Breast epithelium (tissue), 4 donors: Measurements from ENCODE around the gene SLC46A3. TPM values are rescaled to one million over a fixed set of nuclear protein-coding genes. Genes with fewer than 3 reads are reported as not detected.

Experiments
- DNase-seq, 2 donors: peaks; one replicate each; pipeline ENCODE4 v3.0.0-alpha.2; 2019; ENCODE audit warnings: low spot score in 2 of 2
- H3K27ac ChIP-seq, 2 donors: fragments of 200-600 bp; sonication (generic) in 1 of 2; one replicate each; pipeline ENCODE4 v1.5.1; 2016 to 2019; ENCODE audit warnings: mild to moderate bottlenecking in 1 of 2
- H3K27me3 ChIP-seq, 2 donors: fragments of 200-600 bp; sonication (generic) in 1 of 2; one replicate each; pipeline versions ENCODE4 v1.5.1 to v1.6.0; 2017 to 2019; ENCODE audit warnings: control low read depth in 1 of 2, mild to moderate bottlenecking in 1 of 2
- H3K36me3 ChIP-seq: fragments of 200-600 bp; one replicate; pipeline ENCODE4 v1.5.1; 2019
- H3K4me1 ChIP-seq, 2 donors: fragments of 200-600 bp; sonication (generic); one replicate each; pipeline ENCODE4 v1.5.1; 2016 to 2019; ENCODE audit warnings: control low read depth in 1 of 2
- H3K4me3 ChIP-seq, 3 donors: fragments of 200-600 bp; sonication (generic); 1 replicate in 2 of 3; 2 replicates in 1 of 3; pipeline ENCODE4 v1.5.1; 2016 to 2019; ENCODE audit warnings: mild to moderate bottlenecking in 3 of 3, moderate library complexity in 2 of 3
- H3K9me3 ChIP-seq, 2 donors: fragments of 200-600 bp; sonication (generic) in 1 of 2; one replicate each; pipeline ENCODE4 v1.5.1; 2016 to 2019; ENCODE audit warnings: control low read depth in 1 of 2
- CTCF ChIP-seq, 3 donors: fragments of 450-650 bp; IDR thresholded peaks; one replicate each; pipeline ENCODE4 v1.5.1; 2016 to 2017; ENCODE audit warnings: antibody characterized with exemption in 3 of 3, mild to moderate bottlenecking in 3 of 3, moderate library complexity in 3 of 3
- POLR2A ChIP-seq: fragments of 450-650 bp; IDR thresholded peaks from one replicate; pipeline ENCODE4 v1.6.1; 2016; ENCODE audit warnings: antibody characterized with exemption, mild to moderate bottlenecking, moderate library complexity
- POLR2AphosphoS5 ChIP-seq, 3 donors: sonication (generic); formaldehyde crosslinking; IDR thresholded peaks; one replicate each; pipeline ENCODE4 v1.6.1; 2017; ENCODE audit warnings: antibody characterized with exemption in 3 of 3
- intact Hi-C: fragments of 100-400 bp; cut with DNase I; formaldehyde crosslinking; loops from one replicate; pipeline ENCODE4 v1.15.1; 2023; ENCODE audit warnings: low total_unique reads
- total RNA-seq, 3 donors: library from RNA; depleted of rRNA; stranded (reverse); fragments of >200 nt; gene quantifications; one replicate each; pipeline ENCODE4 v1.1.0, GENCODE V29; 2016

The SLC46A3 gene
- total RNA-seq, 3 donors from 2014 or later = 17.1 to 29.7 (median 25.6) TPM

DNA sequence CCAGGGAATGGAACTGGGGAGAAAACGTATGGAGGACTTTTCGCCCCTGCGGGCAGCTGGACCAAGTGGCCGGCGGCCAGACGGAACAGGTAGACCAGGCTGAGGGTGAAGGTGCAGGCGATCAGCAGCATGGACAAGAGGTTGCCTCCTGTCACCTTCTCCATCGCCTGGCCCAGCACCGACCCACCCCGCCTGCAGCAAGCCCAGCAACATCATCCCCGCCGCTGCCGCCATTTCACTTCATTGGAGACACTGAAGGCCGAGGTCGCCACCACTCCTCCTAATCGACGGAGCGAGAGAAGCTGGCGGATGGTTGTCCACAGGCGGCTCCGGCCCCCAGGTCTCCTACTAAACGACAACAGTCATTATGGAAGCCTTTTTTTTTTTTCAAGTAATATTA is 5.0 kb upstream of the SLC46A3 start:
- no peak overlapping the region for H3K4me3 ChIP-seq
- DNase-seq = no peak
- no peaks in the 10 kb centered on the region for H3K36me3 ChIP-seq
- no peak for TF ChIP-seq POLR2A
- no peak for TF ChIP-seq CTCF (IDR thresholded peaks at IDR 0.05)
- no peak for TF ChIP-seq POLR2AphosphoS5 (IDR thresholded peaks at IDR 0.05)
- H3K9me3 ChIP-seq = no peaks in the 10 kb centered on the region
- no peak overlapping the region for H3K27ac ChIP-seq
- no peaks in the 10 kb centered on the region for H3K4me1 ChIP-seq
- no peaks in the 10 kb centered on the region for H3K27me3 ChIP-seq
- intact Hi-C loops = no loop called here

- Histone ChIP-seq H3K9me3 (no peaks in the 10 kb centered on the region), H3K27me3 (no peaks in the 10 kb centered on the region), H3K4me3 (peak overlapping the region; percentile 70 to 78 (median 73)), H3K36me3 (no peaks in the 10 kb centered on the region), H3K27ac (peak overlapping the region; percentile 91 to 92), H3K4me1 (no peaks in the 10 kb centered on the region)
- no peak for DNase-seq
- intact Hi-C loops = no loop called here
- TF ChIP-seq CTCF (IDR thresholded peaks at IDR 0.05) (no peak), POLR2AphosphoS5 (IDR thresholded peaks at IDR 0.05) (no peak), POLR2A (no peak)
Measured at GRCh38 chr13:28719227-28720055, 671 bp upstream of the SLC46A3 start.

DNA sequence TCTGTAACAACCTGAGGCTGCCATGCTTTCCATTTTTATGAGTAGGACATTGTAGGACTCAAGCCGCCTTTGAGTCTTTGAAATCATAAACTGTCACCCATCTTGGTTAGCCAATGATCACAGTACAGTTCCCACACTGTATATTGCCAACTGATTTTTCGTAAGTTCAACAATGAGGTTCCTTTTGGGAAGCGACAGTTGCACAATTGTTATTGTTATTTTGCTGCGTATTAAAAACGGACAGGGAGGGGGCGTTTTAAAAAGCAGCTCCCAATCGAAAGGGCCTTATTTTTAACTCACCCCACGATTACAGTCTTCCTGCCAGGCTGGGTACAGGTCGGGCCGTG is 601 bp downstream of the SLC46A3 start:
- no peaks in the 10 kb centered on the region for H3K4me1 ChIP-seq

GRCh38 chr13:28717170-28717569 is 1.6 kb downstream of the SLC46A3 start:
- DNase-seq = no peak
- H3K27me3 ChIP-seq = no peaks in the 10 kb centered on the region
- no peaks in the 10 kb centered on the region for H3K36me3 ChIP-seq
- peak overlapping the region in 1 of 2 donors; percentile 65 for H3K27ac ChIP-seq
- peak overlapping the region in 1 of 3 donors; percentile 70 for H3K4me3 ChIP-seq
- TF ChIP-seq CTCF (IDR thresholded peaks at IDR 0.05) (no peak), POLR2AphosphoS5 (IDR thresholded peaks at IDR 0.05) (no peak), POLR2A (no peak)
- no peaks in the 10 kb centered on the region for H3K9me3 ChIP-seq
- intact Hi-C loops = no loop called here
- H3K4me1 ChIP-seq = no peaks in the 10 kb centered on the region

More for the DNA sequence above, 601 bp downstream of the SLC46A3 start:
- Histone ChIP-seq H3K27me3 (no peaks in the 10 kb centered on the region), H3K4me3 (peak overlapping the region; percentile 70 to 78 (median 73)), H3K27ac (peak overlapping the region; percentile 91 to 92), H3K36me3 (no peaks in the 10 kb centered on the region), H3K9me3 (no peaks in the 10 kb centered on the region)
- TF ChIP-seq CTCF (IDR thresholded peaks at IDR 0.05) (no peak), POLR2A (no peak), POLR2AphosphoS5 (IDR thresholded peaks at IDR 0.05) (no peak)
- no peak for DNase-seq
- intact Hi-C loops = no loop called here

DNA sequence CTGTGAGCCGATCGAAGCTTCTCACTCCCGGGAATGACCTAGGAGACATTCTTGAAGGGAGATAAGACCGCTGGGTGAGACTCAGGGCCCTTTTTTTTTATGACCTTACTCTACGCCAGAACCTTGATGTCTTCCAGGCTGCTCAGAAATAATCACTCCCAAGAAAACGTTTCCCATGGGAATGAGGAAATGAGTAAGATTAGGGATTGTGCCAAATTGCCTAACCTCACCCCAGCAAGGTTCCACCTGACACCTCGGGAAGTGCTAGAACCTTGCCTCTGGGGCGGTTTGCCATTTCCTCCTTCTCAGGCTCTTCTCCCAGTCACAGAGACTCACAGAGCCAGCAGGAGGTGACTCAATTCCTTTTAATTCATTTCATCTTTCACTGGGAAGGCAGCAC is 2.3 kb downstream of the SLC46A3 start:
- H3K4me3 ChIP-seq = no peak overlapping the region
- TF ChIP-seq POLR2AphosphoS5 (IDR thresholded peaks at IDR 0.05) = peak in 1 of 3 donors; percentile 11
- no peak for TF ChIP-seq POLR2A
- no peak for TF ChIP-seq CTCF (IDR thresholded peaks at IDR 0.05)
- peak overlapping the region; percentile 17 to 65 for H3K27ac ChIP-seq
- H3K4me1 ChIP-seq = no peaks in the 10 kb centered on the region
- no peaks in the 10 kb centered on the region for H3K27me3 ChIP-seq
- DNase-seq = peak in 1 of 2 donors; percentile 38
- H3K36me3 ChIP-seq = no peaks in the 10 kb centered on the region
- intact Hi-C loops = no loop called here
- no peaks in the 10 kb centered on the region for H3K9me3 ChIP-seq
